G401.6 (cell line): ENCODE results near the gene RAB26.

Experiments
- FAIRE-seq: peaks from 2 replicates; lab custom pipeline; 2012; peaks lifted over from hg19 to GRCh38; lab: Jason Lieb, UNC

The RAB26 gene

GRCh38 chr16:2143878-2144485 is 4.4 kb upstream of the RAB26 start:
- no peak for FAIRE-seq

GRCh38 chr16:2145843-2146242 is 2.6 kb upstream of the RAB26 start:
- FAIRE-seq: no peak

GRCh38 chr16:2147378-2147777 is 1.0 kb upstream of the RAB26 start:
- no peak for FAIRE-seq

GRCh38 chr16:2148714-2149629 is 547 bp downstream of the RAB26 start:
- no peak for FAIRE-seq

- no peak for FAIRE-seq
Observed at GRCh38 chr16:2149630-2150417, 1.4 kb downstream of the RAB26 start.

GRCh38 chr16:2150418-2151187 is 2.2 kb downstream of the RAB26 start:
- FAIRE-seq: peak; percentile 95

- no peak for FAIRE-seq
Observed at GRCh38 chr16:2151188-2152091, 3.0 kb downstream of the RAB26 start.

GRCh38 chr16:2152695-2153506 is 4.5 kb downstream of the RAB26 start:
- FAIRE-seq: no peak

- no peak for FAIRE-seq
Observed at GRCh38 chr16:2154533-2155090, 6.2 kb downstream of the RAB26 start.

GRCh38 chr16:2155091-2155950 is 6.9 kb downstream of the RAB26 start, which contains the start of gene TRAF7:
Gene TRAF7 (plus strand): TSS chr16:2155782. CDS start chr16:2163921, 8,139 bp downstream.
- FAIRE-seq: peak; percentile 99

GRCh38 chr16:2155977-2156848 is 7.8 kb downstream of the RAB26 start:
- FAIRE-seq: no peak

- no peak for FAIRE-seq
Observed at GRCh38 chr16:2156849-2157224, 8.4 kb downstream of the RAB26 start.

GRCh38 chr16:2157480-2158261 is 9.2 kb downstream of the RAB26 start:
- no peak for FAIRE-seq

- FAIRE-seq: no peak
Observed at GRCh38 chr16:2158262-2158638, 9.8 kb downstream of the RAB26 start.

- FAIRE-seq: no peak
Observed at GRCh38 chr16:2159175-2159838, 10.9 kb downstream of the RAB26 start.

GRCh38 chr16:2160915-2161551 is 12.6 kb downstream of the RAB26 start:
- FAIRE-seq: no peak
